Middle frontal gyrus (tissue), 1 donor: ENCODE data around the gene FASN.
"Not testable (repeated sequence)": the region's sequence is repeated elsewhere in the genome, so short reads cannot be mapped to it uniquely, and the experiment has no call there.

Experiments used
- DNase-seq: peaks from one replicate; pipeline ENCODE4 v3.0.0-alpha.2; 2015; ENCODE audit warnings: low spot score; ENCODE audit errors: extremely low spot score

The FASN gene

GRCh38 chr17:82098169-82098938 is at the start of gene FASN:
Gene FASN (minus strand): TSS chr17:82098236. CDS start chr17:82096445, 1,791 bp downstream.
- peak; percentile 94 for DNase-seq

GRCh38 chr17:82146663-82147654 is 48.9 kb upstream of the FASN start:
- DNase-seq = no peak

- DNase-seq = no peak
Measured at GRCh38 chr17:82145550-82146155, 47.6 kb upstream of the FASN start.

- DNase-seq = no peak
Measured at GRCh38 chr17:82143333-82143732, 45.3 kb upstream of the FASN start.

GRCh38 chr17:82139961-82140360 is 41.9 kb upstream of the FASN start:
- DNase-seq = not testable (repeated sequence)

- no peak for DNase-seq
Measured at GRCh38 chr17:82138511-82138992, 40.5 kb upstream of the FASN start.

- no peak for DNase-seq
Measured at GRCh38 chr17:82134101-82134500, 36.1 kb upstream of the FASN start.

- not testable (repeated sequence) for DNase-seq
Measured at GRCh38 chr17:82133166-82133953, 35.3 kb upstream of the FASN start.

GRCh38 chr17:82129095-82129494 is 31.1 kb upstream of the FASN start:
- DNase-seq = no peak

GRCh38 chr17:82128287-82128686 is 30.3 kb upstream of the FASN start:
- no peak for DNase-seq

- no peak for DNase-seq
Measured at GRCh38 chr17:82127704-82128103, 29.7 kb upstream of the FASN start.

- DNase-seq = no peak
Measured at GRCh38 chr17:82127315-82127595, 29.2 kb upstream of the FASN start.

GRCh38 chr17:82126556-82127314 is 28.7 kb upstream of the FASN start:
- DNase-seq = no peak

- no peak for DNase-seq
Measured at GRCh38 chr17:82124101-82124500, 26.1 kb upstream of the FASN start.

- no peak for DNase-seq
Measured at GRCh38 chr17:82121660-82122629, 23.9 kb upstream of the FASN start.

- no peak for DNase-seq
Measured at GRCh38 chr17:82121246-82121645, 23.2 kb upstream of the FASN start.

- no peak for DNase-seq
Measured at GRCh38 chr17:82120148-82120547, 22.1 kb upstream of the FASN start.

GRCh38 chr17:82118815-82119380 is 20.9 kb upstream of the FASN start:
- no peak for DNase-seq
